ENCODE measurements around the gene GPR160.

DNA sequence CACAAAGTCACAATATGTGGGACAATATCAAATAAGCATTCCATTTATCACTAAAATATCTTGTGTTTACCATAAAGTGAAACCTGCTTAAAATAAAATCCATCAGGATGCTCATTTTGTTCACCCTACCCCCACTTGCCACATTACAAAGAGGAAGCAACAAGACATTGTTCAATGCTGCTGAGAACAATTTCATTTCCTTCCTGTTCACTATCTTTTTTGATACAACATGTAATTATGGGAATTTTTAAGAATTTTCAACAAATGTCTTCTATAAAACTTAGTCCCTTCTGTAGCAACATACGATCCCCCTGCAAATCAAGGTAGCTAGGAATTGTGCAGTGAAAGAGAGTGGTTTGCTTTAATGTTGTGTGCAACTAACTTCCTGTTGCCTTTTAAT is 34.9 kb upstream of the GPR160 start:
- TF ChIP-seq RAD21 (IDR thresholded peaks at IDR 0.05; ENCODE audit: low read depth) (no peak), YY1 (IDR thresholded peaks at IDR 0.05; ENCODE audit: low read depth) (no peak), CEBPB (IDR thresholded peaks at IDR 0.05) (no peak), FOXM1 (IDR thresholded peaks at IDR 0.05; ENCODE audit: borderline replicate concordance, low read depth) (no peak)
